ENCODE results near the gene ACTRT2.

DNA sequence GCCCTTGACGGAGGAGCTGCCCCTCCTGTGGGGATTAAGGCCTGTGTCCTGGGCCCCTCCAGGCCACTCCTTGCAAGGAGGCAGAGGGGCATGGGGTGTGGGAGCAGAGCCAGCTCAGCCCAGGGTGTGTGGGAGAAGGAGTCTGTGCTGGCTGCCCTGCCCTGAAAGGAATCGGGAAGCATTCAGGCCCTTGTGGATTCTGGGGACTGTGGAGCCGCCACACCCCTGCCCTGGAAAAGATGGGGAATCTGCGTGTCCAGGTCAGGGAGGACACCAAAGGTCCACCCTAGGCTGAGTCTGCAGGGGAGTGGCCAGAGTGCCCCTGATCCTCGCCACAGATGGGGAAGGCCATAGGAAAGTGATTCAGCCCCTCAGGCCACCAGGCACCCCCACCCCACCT lies 31.2 kb downstream of the ACTRT2 start:
- TF ChIP-seq, protein P1, sequence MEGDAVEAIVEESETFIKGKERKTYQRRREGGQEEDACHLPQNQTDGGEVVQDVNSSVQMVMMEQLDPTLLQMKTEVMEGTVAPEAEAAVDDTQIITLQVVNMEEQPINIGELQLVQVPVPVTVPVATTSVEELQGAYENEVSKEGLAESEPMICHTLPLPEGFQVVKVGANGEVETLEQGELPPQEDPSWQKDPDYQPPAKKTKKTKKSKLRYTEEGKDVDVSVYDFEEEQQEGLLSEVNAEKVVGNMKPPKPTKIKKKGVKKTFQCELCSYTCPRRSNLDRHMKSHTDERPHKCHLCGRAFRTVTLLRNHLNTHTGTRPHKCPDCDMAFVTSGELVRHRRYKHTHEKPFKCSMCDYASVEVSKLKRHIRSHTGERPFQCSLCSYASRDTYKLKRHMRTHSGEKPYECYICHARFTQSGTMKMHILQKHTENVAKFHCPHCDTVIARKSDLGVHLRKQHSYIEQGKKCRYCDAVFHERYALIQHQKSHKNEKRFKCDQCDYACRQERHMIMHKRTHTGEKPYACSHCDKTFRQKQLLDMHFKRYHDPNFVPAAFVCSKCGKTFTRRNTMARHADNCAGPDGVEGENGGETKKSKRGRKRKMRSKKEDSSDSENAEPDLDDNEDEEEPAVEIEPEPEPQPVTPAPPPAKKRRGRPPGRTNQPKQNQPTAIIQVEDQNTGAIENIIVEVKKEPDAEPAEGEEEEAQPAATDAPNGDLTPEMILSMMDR (conservative IDR thresholded peaks at IDR 0.05; ENCODE audit: low read depth, low read length) = no peak
- TF ChIP-seq EZH2 (IDR thresholded peaks at IDR 0.05; ENCODE audit: low read length, unreplicated experiment) (no peak), EZH2phosphoT487 (IDR thresholded peaks at IDR 0.05; ENCODE audit: borderline replicate concordance, low read length) (no peak)

All from PC-3 (cell line).